B cell (primary cell): ENCODE results near the gene POLA2. TPM values are rescaled to one million over a fixed set of nuclear protein-coding genes. Genes with fewer than 3 reads are reported as not detected.

Experiments used
- ATAC-seq: fragments of 200-7000 bp; cut with Tn5 transposase; one replicate; pipeline ENCODE4 v1.10.0; 2021; ENCODE audit warnings: low read depth, mild to moderate bottlenecking, moderate number of reproducible peaks, moderate library complexity
- CTCF ChIA-PET: fragments of 350-600 bp; sonication (Branson Sonifier 250); formaldehyde crosslinking; loops from one replicate; lab custom pipeline; 2021; ENCODE audit warnings: antibody characterized with exemption, inconsistent platforms; lab: Charles Lee
- POLR2A ChIA-PET: fragments of 350-600 bp; sonication (Branson Sonifier 250); formaldehyde crosslinking; loops from one replicate; lab custom pipeline; 2021; ENCODE audit warnings: antibody characterized with exemption; lab: Charles Lee
- DNase-seq: peaks from one replicate; pipeline ENCODE4 v3.0.0; 2013
- H2AFZ ChIP-seq: 2 replicates; pipeline ENCODE4 v1.6.1; 2012; ENCODE audit warnings: mild to moderate bottlenecking, low read depth, low read length; ENCODE audit not compliant: insufficient read depth, poor library complexity, severe bottlenecking
- H3K27ac ChIP-seq, 2 donors: 1 replicate in 1 of 2; 2 replicates in 1 of 2; pipeline ENCODE4 v1.5.1; 2012 to 2013; ENCODE audit warnings: low read length in 2 of 2, mild to moderate bottlenecking in 2 of 2, moderate library complexity in 1 of 2
- H3K27me3 ChIP-seq, 4 experiments: fragments of 200-600 bp in 1 of 4; sonication (generic) in 1 of 4; replicated peaks in 1 of 4; 1 replicate in 2 of 4; 2 replicates in 2 of 4; pipeline versions ENCODE4 v1.6.1 to v1.7.0; 2013 to 2016; ENCODE audit warnings: low read length in 3 of 4, mild to moderate bottlenecking in 2 of 4, mixed read lengths in 1 of 4, moderate library complexity in 1 of 4; ENCODE audit not compliant: insufficient read depth in 4 of 4, control insufficient read depth in 3 of 4; ENCODE audit errors: control extremely low read depth in 1 of 4
- H3K36me3 ChIP-seq, 2 experiments: replicated peaks in 1 of 2; 1 replicate in 1 of 2; 2 replicates in 1 of 2; pipeline versions ENCODE4 v1.6.1 to v1.7.1; 2013; ENCODE audit warnings: low read length in 1 of 2; ENCODE audit not compliant: insufficient read depth in 2 of 2, control insufficient read depth in 1 of 2; ENCODE audit errors: control extremely low read depth in 1 of 2, extremely low read depth in 1 of 2
- H3K4me1 ChIP-seq, 2 donors: fragments of 200-600 bp in 1 of 2; sonication (generic) in 1 of 2; 1 replicate in 1 of 2; 2 replicates in 1 of 2; pipeline versions ENCODE4 v1.5.1 to v1.6.1; 2013 to 2017; ENCODE audit warnings: low read length in 2 of 2; ENCODE audit not compliant: control insufficient read depth in 2 of 2, insufficient read depth in 2 of 2
- H3K4me2 ChIP-seq: replicated peaks from 2 replicates; pipeline ENCODE3; 2012; ENCODE audit warnings: mild to moderate bottlenecking, low read depth, low read length; ENCODE audit not compliant: poor library complexity, severe bottlenecking
- H3K4me3 ChIP-seq, 5 experiments: fragments of 200-600 bp in 1 of 5; sonication (generic) in 1 of 5; 1 replicate in 3 of 5; 2 replicates in 2 of 5; pipeline versions ENCODE4 v1.5.1 to v1.7.0; 2011 to 2016; ENCODE audit warnings: low read length in 4 of 5, mild to moderate bottlenecking in 4 of 5, low read depth in 2 of 5, control low read depth in 1 of 5, moderate library complexity in 1 of 5; ENCODE audit not compliant: insufficient read depth in 1 of 5; ENCODE audit errors: control extremely low read depth in 1 of 5, extremely low read depth in 1 of 5
- H3K79me2 ChIP-seq: fragments of 200-600 bp; sonication (generic); one replicate; pipeline ENCODE4 v1.6.0; 2016; ENCODE audit warnings: low read length; ENCODE audit not compliant: control insufficient read depth, insufficient read depth
- H3K9ac ChIP-seq: fragments of 200-600 bp; sonication (generic); 2 replicates; pipeline ENCODE4 v1.6.1; 2017; ENCODE audit warnings: mild to moderate bottlenecking, low read length, moderate library complexity
- H3K9me3 ChIP-seq, 3 donors: one replicate each; pipeline versions ENCODE4 v1.6.1 to v1.7.1; 2013; ENCODE audit warnings: low read length in 2 of 3; ENCODE audit not compliant: control insufficient read depth in 2 of 3, insufficient read depth in 1 of 3; ENCODE audit errors: control extremely low read depth in 1 of 3
- H4K20me1 ChIP-seq: 2 replicates; pipeline ENCODE4 v1.6.0; 2012; ENCODE audit warnings: mild to moderate bottlenecking, low read length; ENCODE audit not compliant: insufficient read depth, control insufficient read depth, poor library complexity, severe bottlenecking
- H3K27ac Mint-ChIP-seq: one replicate; pipeline ENCODE4 v1.8.0; 2021; ENCODE audit warnings: mixed read lengths
- H3K27me3 Mint-ChIP-seq: one replicate; pipeline ENCODE4 v1.8.0; 2021; ENCODE audit warnings: mixed read lengths
- H3K4me1 Mint-ChIP-seq: one replicate; pipeline ENCODE4 v1.8.0; 2021; ENCODE audit warnings: mixed read lengths
- H3K4me3 Mint-ChIP-seq: one replicate; pipeline ENCODE4 v1.8.0; 2021; ENCODE audit warnings: mixed read lengths
- H3K9me3 Mint-ChIP-seq: one replicate; pipeline ENCODE4 v1.8.0; 2022; ENCODE audit warnings: mixed read lengths; ENCODE audit not compliant: insufficient read depth
- EZH2 ChIP-seq: IDR thresholded peaks from 2 replicates; pipeline ENCODE4 v1.6.1; 2012; ENCODE audit warnings: borderline replicate concordance, low read depth, mild to moderate bottlenecking, moderate library complexity, low read length; ENCODE audit not compliant: insufficient read depth, poor library complexity, severe bottlenecking
- WGBS: methylation state at CpG from one replicate; pipeline ENCODE4 v1.1.5; 2013; ENCODE audit warnings: missing lambda C conversion rate; ENCODE audit not compliant: insufficient coverage; 5-methylcytosine and 5-hydroxymethylcytosine counted together
- intact Hi-C: fragments of 100-400 bp; cut with micrococcal nuclease; formaldehyde crosslinking; loops from one replicate; pipeline ENCODE4 v1.10.0; 2022
- polyA plus RNA-seq: library from polyadenylated mRNA; depleted of rRNA; stranded (reverse); fragments of >200 nt; gene quantifications from 2 replicates; pipeline ENCODE4 v1.2.3, GENCODE V29; 2012
- total RNA-seq, 2 donors: library from RNA; stranded (reverse); fragments of 120-200 nt in 1 of 2; gene quantifications; 1 replicate in 1 of 2; 2 replicates in 1 of 2; pipeline versions ENCODE4 v1.2.3 to v1.2.4, GENCODE V29; 2013 to 2022
- TF ChIP-seq, protein P1 (sequence below): fragments of 200-600 bp; IDR thresholded peaks from one replicate; pipeline ENCODE4 v1.8.0; 2022; ENCODE audit warnings: antibody characterized with exemption, mild to moderate bottlenecking

Gene POLA2
- total and polyA plus RNA-seq, 2 donors (not counting 1 experiment from before 2014, with no cell fraction given), result 13.0 to 28.7 TPM

- DNase-seq, result no peak
- Mint-ChIP-seq H3K9me3 (no peaks in the 10 kb centered on the region), H3K27me3 (no peaks in the 10 kb centered on the region), H3K4me1 (peaks cover 7% of the 10 kb centered on the region), H3K27ac (no peak overlapping the region), H3K4me3 (no peak overlapping the region)
- WGBS, result 34% methylated on average over 6 of the region's 16 CpGs
- Histone ChIP-seq H4K20me1 (no peaks in the 10 kb centered on the region), H3K27me3 (no peaks in the 10 kb centered on the region), H2AFZ (peak overlapping the region; percentile 44), H3K4me1 (peaks cover 8 to 13% of the 10 kb centered on the region in 2 donors), H3K9ac (peak overlapping the region; percentile 22), H3K4me2 (peak overlapping the region; percentile 64), H3K27ac (no peak overlapping the region), H3K36me3 (peaks cover 0 to 26% of the 10 kb centered on the region in 2 experiments), H3K4me3 (peak overlapping the region in 1 of 5 experiments; percentile 9), H3K79me2 (no peaks in the 10 kb centered on the region), H3K9me3 (no peaks in the 10 kb centered on the region)
- no peak for ATAC-seq
- intact Hi-C loops, result no loop called here
- ChIA-PET POLR2A (interaction anchor here (0.6 to 0.7 kb wide), 2 partner anchors 92 to 819 kb away, joined by 5 to 6 read pairs; partner anchors contain the start of genes FAU and MRPL49), CTCF (no interaction called here)
- no peak for TF ChIP-seq EZH2
- TF ChIP-seq, protein P1, sequence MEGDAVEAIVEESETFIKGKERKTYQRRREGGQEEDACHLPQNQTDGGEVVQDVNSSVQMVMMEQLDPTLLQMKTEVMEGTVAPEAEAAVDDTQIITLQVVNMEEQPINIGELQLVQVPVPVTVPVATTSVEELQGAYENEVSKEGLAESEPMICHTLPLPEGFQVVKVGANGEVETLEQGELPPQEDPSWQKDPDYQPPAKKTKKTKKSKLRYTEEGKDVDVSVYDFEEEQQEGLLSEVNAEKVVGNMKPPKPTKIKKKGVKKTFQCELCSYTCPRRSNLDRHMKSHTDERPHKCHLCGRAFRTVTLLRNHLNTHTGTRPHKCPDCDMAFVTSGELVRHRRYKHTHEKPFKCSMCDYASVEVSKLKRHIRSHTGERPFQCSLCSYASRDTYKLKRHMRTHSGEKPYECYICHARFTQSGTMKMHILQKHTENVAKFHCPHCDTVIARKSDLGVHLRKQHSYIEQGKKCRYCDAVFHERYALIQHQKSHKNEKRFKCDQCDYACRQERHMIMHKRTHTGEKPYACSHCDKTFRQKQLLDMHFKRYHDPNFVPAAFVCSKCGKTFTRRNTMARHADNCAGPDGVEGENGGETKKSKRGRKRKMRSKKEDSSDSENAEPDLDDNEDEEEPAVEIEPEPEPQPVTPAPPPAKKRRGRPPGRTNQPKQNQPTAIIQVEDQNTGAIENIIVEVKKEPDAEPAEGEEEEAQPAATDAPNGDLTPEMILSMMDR, result no peak
Measured at GRCh38 chr11:65214212-65214845, 47.4 kb upstream of the POLA2 start.

DNA sequence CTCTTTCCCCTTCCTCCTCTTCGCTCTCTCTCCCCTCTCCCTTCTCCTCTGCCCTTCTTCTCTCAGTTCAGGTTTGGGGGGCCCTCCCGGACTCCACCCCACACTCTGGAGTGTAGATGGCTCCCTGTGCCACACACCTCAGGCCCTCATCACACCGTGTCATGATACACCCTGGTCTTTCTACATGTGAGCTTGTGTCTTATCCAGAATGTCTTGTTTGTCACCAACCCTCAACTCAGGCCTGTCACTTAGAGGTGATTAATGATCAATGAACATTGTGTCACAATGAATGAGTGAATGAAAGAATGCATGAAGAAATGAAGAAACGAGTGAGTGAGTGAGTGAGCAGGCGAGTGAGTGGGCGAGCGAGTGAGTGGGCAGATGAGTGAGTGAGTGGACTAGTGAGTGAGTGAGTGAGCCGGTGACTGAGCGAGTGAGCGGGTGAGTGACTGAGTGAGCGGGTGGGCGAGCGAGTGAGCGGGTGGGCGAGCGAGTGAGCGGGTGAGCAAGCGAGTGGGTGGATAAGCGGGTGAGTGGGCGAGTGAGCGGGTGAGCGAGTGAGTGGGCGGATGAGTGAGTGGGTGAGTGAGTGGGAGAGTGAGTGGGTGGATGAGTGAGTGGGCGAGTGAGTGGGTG lies 46.2 kb upstream of the POLA2 start:
- Histone ChIP-seq H3K36me3 (peaks cover 0 to 14% of the 10 kb centered on the region in 2 experiments), H3K4me1 (peaks cover 8 to 13% of the 10 kb centered on the region in 2 donors), H3K4me2 (no peak overlapping the region), H2AFZ (no peak overlapping the region), H3K27ac (no peak overlapping the region), H3K9ac (no peak overlapping the region), H3K79me2 (no peaks in the 10 kb centered on the region), H3K27me3 (no peaks in the 10 kb centered on the region), H3K9me3 (no peaks in the 10 kb centered on the region), H3K4me3 (no peak overlapping the region), H4K20me1 (no peaks in the 10 kb centered on the region)
- Mint-ChIP-seq H3K9me3 (no peaks in the 10 kb centered on the region), H3K4me1 (peaks cover 7% of the 10 kb centered on the region), H3K27me3 (no peaks in the 10 kb centered on the region), H3K27ac (no peak overlapping the region), H3K4me3 (no peak overlapping the region)
- no peak for TF ChIP-seq EZH2
- TF ChIP-seq, protein P1, result no peak
- intact Hi-C loops, result no loop called here
- DNase-seq (no peak), ATAC-seq (no peak)
- POLR2A ChIA-PET, result no interaction called here
- CTCF ChIA-PET, result no interaction called here
- 94% methylated on average over 18 of the region's 24 CpGs for WGBS
